ENCODE results near the gene STAG1. TPM values are rescaled to one million over a fixed set of nuclear protein-coding genes. Genes with fewer than 3 reads are reported as not detected.
A peak's percentile ranks its signal among the peaks of the same experiment; 100 is the strongest.

The STAG1 gene
- total RNA-seq, 1 experiment from 2014 or later = 43.7 TPM

DNA sequence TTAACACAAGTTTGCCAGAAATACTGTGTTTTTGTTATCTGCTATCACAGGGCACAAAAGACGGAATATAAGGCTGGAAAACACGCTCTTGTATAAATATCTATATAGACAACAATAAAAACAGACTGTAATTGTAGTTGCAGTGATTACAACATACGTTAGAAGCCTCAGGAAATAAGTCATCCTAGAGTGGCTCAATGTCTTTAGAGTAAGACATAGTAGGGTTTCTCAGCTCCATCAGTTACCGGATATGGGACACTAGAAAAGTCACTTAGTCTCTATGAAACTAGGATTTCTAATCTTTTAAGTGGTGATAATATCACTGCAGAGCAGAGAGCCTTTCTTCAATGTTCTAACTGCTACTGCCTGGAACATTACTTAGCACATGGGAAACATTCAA, 208.8 kb downstream of the STAG1 start:
- Histone ChIP-seq H3K4me3 (ENCODE audit: low read depth in 2 of 2, low read length in 2 of 2) (no peak overlapping the region), H3K36me3 (ENCODE audit: control insufficient read depth, insufficient read depth, low read length) (no peaks in the 10 kb centered on the region), H3K27me3 (ENCODE audit: control insufficient read depth, insufficient read depth, low read length) (no peaks in the 10 kb centered on the region), H3K4me1 (ENCODE audit: control insufficient read depth, insufficient read depth, low read length) (no peaks in the 10 kb centered on the region), H3K9me3 (ENCODE audit: control insufficient read depth, insufficient read depth, low read depth, low read length) (no peaks in the 10 kb centered on the region), H3K27ac (ENCODE audit: low read length) (no peak overlapping the region)
- in situ Hi-C loops (cut with HindIII; ENCODE audit: low pct_unique_long_range_greater_than_20kb, low sequenced_read_pairs) (no loop called here), intact Hi-C loops (cut with micrococcal nuclease; ENCODE audit: unreplicated experiment) (loop anchor here (10.0 kb wide), 1 partner anchor 201 kb away; no protein-coding TSS in a partner anchor)
- ChIA-PET POLR2A (no interaction called here), CTCF (interaction anchor here (0.8 kb wide), 1 partner anchor 151 kb away, joined by 5 read pairs; no protein-coding TSS in a partner anchor)
- no peak for ATAC-seq
- no TSS peak for BruUV-seq (replicated peaks)
- DNase-seq (ENCODE audit: low read depth, low spot score) = no peak
- TF ChIP-seq, protein P1, sequence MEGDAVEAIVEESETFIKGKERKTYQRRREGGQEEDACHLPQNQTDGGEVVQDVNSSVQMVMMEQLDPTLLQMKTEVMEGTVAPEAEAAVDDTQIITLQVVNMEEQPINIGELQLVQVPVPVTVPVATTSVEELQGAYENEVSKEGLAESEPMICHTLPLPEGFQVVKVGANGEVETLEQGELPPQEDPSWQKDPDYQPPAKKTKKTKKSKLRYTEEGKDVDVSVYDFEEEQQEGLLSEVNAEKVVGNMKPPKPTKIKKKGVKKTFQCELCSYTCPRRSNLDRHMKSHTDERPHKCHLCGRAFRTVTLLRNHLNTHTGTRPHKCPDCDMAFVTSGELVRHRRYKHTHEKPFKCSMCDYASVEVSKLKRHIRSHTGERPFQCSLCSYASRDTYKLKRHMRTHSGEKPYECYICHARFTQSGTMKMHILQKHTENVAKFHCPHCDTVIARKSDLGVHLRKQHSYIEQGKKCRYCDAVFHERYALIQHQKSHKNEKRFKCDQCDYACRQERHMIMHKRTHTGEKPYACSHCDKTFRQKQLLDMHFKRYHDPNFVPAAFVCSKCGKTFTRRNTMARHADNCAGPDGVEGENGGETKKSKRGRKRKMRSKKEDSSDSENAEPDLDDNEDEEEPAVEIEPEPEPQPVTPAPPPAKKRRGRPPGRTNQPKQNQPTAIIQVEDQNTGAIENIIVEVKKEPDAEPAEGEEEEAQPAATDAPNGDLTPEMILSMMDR (IDR thresholded peaks at IDR 0.05) = no peak
- TF ChIP-seq TCF7L2 (IDR thresholded peaks at IDR 0.05; ENCODE audit: low read depth, low read length) (no peak), POLR2AphosphoS5 (IDR thresholded peaks at IDR 0.05; ENCODE audit: low read depth, low read length) (no peak), SIN3A (IDR thresholded peaks at IDR 0.05; ENCODE audit: borderline replicate concordance, insufficient read depth, low read depth, low read length) (no peak)
- TF ChIP-seq, protein P2, sequence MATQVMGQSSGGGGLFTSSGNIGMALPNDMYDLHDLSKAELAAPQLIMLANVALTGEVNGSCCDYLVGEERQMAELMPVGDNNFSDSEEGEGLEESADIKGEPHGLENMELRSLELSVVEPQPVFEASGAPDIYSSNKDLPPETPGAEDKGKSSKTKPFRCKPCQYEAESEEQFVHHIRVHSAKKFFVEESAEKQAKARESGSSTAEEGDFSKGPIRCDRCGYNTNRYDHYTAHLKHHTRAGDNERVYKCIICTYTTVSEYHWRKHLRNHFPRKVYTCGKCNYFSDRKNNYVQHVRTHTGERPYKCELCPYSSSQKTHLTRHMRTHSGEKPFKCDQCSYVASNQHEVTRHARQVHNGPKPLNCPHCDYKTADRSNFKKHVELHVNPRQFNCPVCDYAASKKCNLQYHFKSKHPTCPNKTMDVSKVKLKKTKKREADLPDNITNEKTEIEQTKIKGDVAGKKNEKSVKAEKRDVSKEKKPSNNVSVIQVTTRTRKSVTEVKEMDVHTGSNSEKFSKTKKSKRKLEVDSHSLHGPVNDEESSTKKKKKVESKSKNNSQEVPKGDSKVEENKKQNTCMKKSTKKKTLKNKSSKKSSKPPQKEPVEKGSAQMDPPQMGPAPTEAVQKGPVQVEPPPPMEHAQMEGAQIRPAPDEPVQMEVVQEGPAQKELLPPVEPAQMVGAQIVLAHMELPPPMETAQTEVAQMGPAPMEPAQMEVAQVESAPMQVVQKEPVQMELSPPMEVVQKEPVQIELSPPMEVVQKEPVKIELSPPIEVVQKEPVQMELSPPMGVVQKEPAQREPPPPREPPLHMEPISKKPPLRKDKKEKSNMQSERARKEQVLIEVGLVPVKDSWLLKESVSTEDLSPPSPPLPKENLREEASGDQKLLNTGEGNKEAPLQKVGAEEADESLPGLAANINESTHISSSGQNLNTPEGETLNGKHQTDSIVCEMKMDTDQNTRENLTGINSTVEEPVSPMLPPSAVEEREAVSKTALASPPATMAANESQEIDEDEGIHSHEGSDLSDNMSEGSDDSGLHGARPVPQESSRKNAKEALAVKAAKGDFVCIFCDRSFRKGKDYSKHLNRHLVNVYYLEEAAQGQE (IDR thresholded peaks at IDR 0.05; ENCODE audit: insufficient read depth in 1 of 2, low read depth in 2 of 2, low read length in 1 of 2) = no peak

- in situ Hi-C loops (cut with HindIII; ENCODE audit: low pct_unique_long_range_greater_than_20kb, low sequenced_read_pairs) (no loop called here), intact Hi-C loops (cut with micrococcal nuclease; ENCODE audit: unreplicated experiment) (no loop called here)
- ChIA-PET POLR2A (no interaction called here), CTCF (no interaction called here)
- DNase-seq (ENCODE audit: low read depth, low spot score) (no peak), ATAC-seq (0 out of 2 replicates have a peak, but pooled peaks have one; percentile 51)
- Histone ChIP-seq H3K9me3 (ENCODE audit: control insufficient read depth, insufficient read depth, low read depth, low read length) (no peaks in the 10 kb centered on the region), H3K4me1 (ENCODE audit: control insufficient read depth, insufficient read depth, low read length) (no peaks in the 10 kb centered on the region; the same call in 1 of the 2 replicates), H3K27ac (ENCODE audit: low read length) (no peak overlapping the region), H3K27me3 (ENCODE audit: control insufficient read depth, insufficient read depth, low read length) (no peaks in the 10 kb centered on the region), H3K4me3 (ENCODE audit: low read depth in 2 of 2, low read length in 2 of 2) (no peak overlapping the region), H3K36me3 (ENCODE audit: control insufficient read depth, insufficient read depth, low read length) (no peaks in the 10 kb centered on the region)
- TF ChIP-seq SIN3A (IDR thresholded peaks at IDR 0.05; ENCODE audit: borderline replicate concordance, insufficient read depth, low read depth, low read length) (no peak), POLR2AphosphoS5 (IDR thresholded peaks at IDR 0.05; ENCODE audit: low read depth, low read length) (no peak), TCF7L2 (IDR thresholded peaks at IDR 0.05; ENCODE audit: low read depth, low read length) (no peak)
- TF ChIP-seq, protein P1 (IDR thresholded peaks at IDR 0.05) = no peak
- TF ChIP-seq, protein P2 (IDR thresholded peaks at IDR 0.05; ENCODE audit: insufficient read depth in 1 of 2, low read depth in 2 of 2, low read length in 1 of 2) = no peak
- BruUV-seq (replicated peaks) = no TSS peak
Observed at GRCh38 chr3:136535906-136536305, 216.3 kb downstream of the STAG1 start.

Measured in Panc1 (cell line).